BJ (cell line): ENCODE data around the gene UGP2. TPM values are rescaled to one million over a fixed set of nuclear protein-coding genes. Genes with fewer than 3 reads are reported as not detected.

Experiments used
- CTCF ChIA-PET: fragments of 350-600 bp; formaldehyde crosslinking; extraction: SDS; loops from one replicate; lab custom pipeline; 2021; ENCODE audit warnings: antibody characterized with exemption, inconsistent platforms; lab: Yijun Ruan, JAX
- POLR2A ChIA-PET: fragments of 300-600 bp; sonication (Branson Sonifier 250); formaldehyde crosslinking; extraction: SDS; loops from one replicate; lab custom pipeline; 2021; ENCODE audit warnings: antibody characterized with exemption; lab: Charles Lee
- DNase-seq: peaks from one replicate; pipeline ENCODE4 v3.0.0-alpha.2; 2011; ENCODE audit warnings: low read depth
- H3K27me3 ChIP-seq: 2 replicates; pipeline ENCODE4 v1.6.0; 2011; ENCODE audit warnings: low read length; ENCODE audit not compliant: control insufficient read depth, insufficient read depth
- H3K36me3 ChIP-seq: 2 replicates; pipeline ENCODE4 v1.5.1; 2011; ENCODE audit warnings: low read length; ENCODE audit not compliant: control insufficient read depth, insufficient read depth
- H3K4me3 ChIP-seq: 2 replicates; pipeline ENCODE4 v1.5.1; 2011; ENCODE audit warnings: low read depth, mild to moderate bottlenecking, control low read depth, low read length
- CTCF ChIP-seq: IDR thresholded peaks from 2 replicates; pipeline ENCODE4 v1.5.1; 2011; ENCODE audit warnings: low read depth, mild to moderate bottlenecking, control low read depth, inconsistent platforms, low read length, moderate library complexity; ENCODE audit not compliant: insufficient read depth
- polyA minus RNA-seq: library from RNA; depleted of rRNA, polyadenylated mRNA; stranded (reverse); fragments of >200 nt; gene quantifications from 2 replicates; pipeline ENCODE4 v1.2.3, GENCODE V29; 2011; rRNA and poly(A)+ RNA removed
- polyA plus RNA-seq: library from polyadenylated mRNA; depleted of rRNA; stranded (reverse); fragments of >200 nt; gene quantifications from 2 replicates; pipeline ENCODE4 v1.2.3, GENCODE V29; 2011; rRNA removed

Gene UGP2
- polyA plus RNA-seq, result 53.6 and 139 TPM in 2 replicates
- polyA minus RNA-seq, result 21.4 and 26.6 TPM in 2 replicates

- POLR2A ChIA-PET, result interaction anchor here (0.6 to 1.9 kb wide), 5 partner anchors 8 to 1025 kb away, joined by 3 to 14 read pairs (median 5); no protein-coding TSS in a partner anchor
- Histone ChIP-seq H3K36me3 (no peaks in the 10 kb centered on the region), H3K27me3 (no peaks in the 10 kb centered on the region), H3K4me3 (peak within 1 kb of the TSS; percentile 61)
- CTCF ChIA-PET, result interaction anchor here (0.6 to 3.4 kb wide), 9 partner anchors 11 to 174 kb away, joined by 3 to 24 read pairs (median 4); no protein-coding TSS in a partner anchor
- DNase-seq, result peak; percentile 84
- TF ChIP-seq CTCF, result peak; percentile 35; the same call in 1 of the 2 replicates
These were observed at the start of gene UGP2 for GRCh38 chr2:63841254-63842022. UGP2 (plus strand) TSS chr2:63841896; CDS start chr2:63842186, 290 bp downstream.

DNA sequence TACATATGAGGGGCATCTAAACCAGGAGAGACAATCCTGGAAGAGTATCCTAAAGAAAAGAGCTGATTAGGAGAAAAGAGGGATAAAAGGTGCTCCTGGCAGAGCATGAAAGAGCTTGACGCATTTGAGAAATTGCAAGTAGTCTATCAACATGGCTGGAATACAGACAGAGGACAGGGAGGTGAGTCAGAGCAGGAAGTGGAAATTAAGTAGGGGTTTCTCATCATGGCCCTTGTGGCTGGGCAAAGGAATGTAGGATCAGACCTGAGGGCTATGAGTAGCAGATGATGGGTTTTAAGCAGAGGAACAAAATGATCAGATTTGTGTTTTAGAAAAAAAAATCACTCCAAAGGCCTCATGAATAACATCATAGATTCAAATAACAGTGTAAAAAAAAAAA is 49.2 kb upstream of the UGP2 start:
- Histone ChIP-seq H3K4me3 (no peak overlapping the region), H3K27me3 (no peaks in the 10 kb centered on the region), H3K36me3 (no peaks in the 10 kb centered on the region)
- POLR2A ChIA-PET, result no interaction called here
- TF ChIP-seq CTCF, result no peak
- DNase-seq, result peak; percentile 79
- CTCF ChIA-PET, result interaction anchor here (1.6 kb wide), 1 partner anchor 10 kb away, joined by 5 read pairs; no protein-coding TSS in a partner anchor

DNA sequence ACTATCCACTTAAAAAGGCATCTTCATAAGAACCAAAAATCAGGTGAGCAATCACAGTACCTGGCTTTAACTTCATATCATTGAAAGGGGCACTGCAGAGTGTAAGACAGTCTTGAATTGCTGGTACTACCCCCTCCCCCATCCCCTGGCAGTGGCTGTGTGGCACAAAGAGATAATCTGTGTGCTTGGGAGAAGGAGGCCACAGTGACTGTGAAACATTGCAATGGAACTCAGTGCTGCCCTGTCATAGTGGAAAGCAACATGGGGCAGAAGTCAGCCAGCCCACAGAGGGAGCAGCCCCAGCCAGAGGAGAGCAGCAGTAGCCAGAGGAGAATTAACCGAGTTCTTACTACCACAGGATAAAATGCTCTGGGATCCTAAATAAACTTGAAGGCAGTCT is 45.3 kb upstream of the UGP2 start:
- Histone ChIP-seq H3K36me3 (no peaks in the 10 kb centered on the region), H3K27me3 (no peaks in the 10 kb centered on the region), H3K4me3 (no peak overlapping the region)
- no peak for DNase-seq
- no peak for TF ChIP-seq CTCF
- CTCF ChIA-PET, result no interaction called here
- POLR2A ChIA-PET, result no interaction called here

GRCh38 chr2:63796796-63797195 is 44.9 kb upstream of the UGP2 start:
- Histone ChIP-seq H3K4me3 (no peak overlapping the region), H3K27me3 (no peaks in the 10 kb centered on the region), H3K36me3 (no peaks in the 10 kb centered on the region)
- ChIA-PET CTCF (no interaction called here), POLR2A (no interaction called here)
- TF ChIP-seq CTCF, result no peak
- no peak for DNase-seq

- ChIA-PET POLR2A (no interaction called here), CTCF (interaction anchor here (0.6 to 1.6 kb wide), 2 partner anchors 10 kb away, joined by 3 to 4 read pairs; no protein-coding TSS in a partner anchor)
- DNase-seq, result no peak
- no peak for TF ChIP-seq CTCF
- H3K36me3 ChIP-seq, result no peaks in the 10 kb centered on the region
- H3K27me3 ChIP-seq, result no peaks in the 10 kb centered on the region
- H3K4me3 ChIP-seq, result no peak overlapping the region
These were observed 40.2 kb upstream of the UGP2 start for GRCh38 chr2:63801455-63801854.
